ENCODE data around the gene DDHD1.
A peak's percentile ranks its signal among the peaks of the same experiment; 100 is the strongest.
"Not testable (repeated sequence)": the region's sequence is repeated elsewhere in the genome, so short reads cannot be mapped to it uniquely, and the experiment has no call there.

DDHD1 gene

DNA sequence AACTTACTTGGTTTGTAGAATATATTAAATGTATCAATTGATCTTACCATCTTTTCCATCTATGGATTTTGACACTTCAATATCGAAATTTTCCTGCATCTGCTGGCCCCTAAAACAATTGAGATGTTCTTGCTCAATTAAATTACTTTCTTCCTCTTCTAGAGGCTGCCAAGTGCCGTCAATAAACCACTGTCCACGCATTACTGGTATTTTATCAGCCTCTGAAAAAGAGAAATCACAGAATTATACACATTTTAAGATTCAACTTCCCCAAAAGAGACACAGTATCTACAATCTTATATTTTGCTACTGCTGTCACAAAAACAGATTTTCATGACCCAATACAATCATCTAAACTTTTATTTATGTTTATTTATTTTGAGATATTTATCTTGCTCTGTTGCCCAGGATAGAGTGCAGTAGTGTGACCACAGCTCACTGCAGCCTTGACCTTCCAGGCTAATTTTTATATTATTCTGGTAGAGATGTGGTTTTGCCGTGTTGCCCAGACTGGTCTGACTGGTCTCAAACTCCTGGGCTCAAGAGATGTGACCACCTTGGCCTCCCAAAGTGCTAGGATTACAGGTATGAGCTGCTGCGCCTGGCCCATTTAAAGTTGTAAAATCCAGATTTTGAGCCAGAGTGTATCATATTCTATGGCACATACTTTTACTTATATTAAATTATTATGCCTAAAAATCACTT lies 49.3 kb downstream of the DDHD1 start:
- no peak for DNase-seq

DNA sequence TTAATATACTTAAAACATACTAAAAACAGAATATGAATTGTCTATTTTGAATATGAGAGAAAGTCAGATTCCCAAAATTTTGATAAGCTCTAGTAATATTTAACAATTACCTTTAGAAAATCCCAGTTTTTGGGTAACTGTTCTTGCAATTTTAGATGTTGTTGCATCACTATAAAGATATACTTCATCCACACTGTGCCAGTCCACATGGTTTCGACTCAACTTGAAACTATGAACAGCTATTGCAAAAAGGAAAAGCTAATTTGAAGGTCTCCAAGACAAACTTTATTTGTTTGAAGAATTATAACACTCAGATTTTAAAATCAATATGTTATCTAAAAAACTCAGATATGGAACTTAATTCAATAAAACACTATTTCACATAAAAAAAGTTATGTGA lies 59.9 kb downstream of the DDHD1 start:
- DNase-seq = no peak

DNA sequence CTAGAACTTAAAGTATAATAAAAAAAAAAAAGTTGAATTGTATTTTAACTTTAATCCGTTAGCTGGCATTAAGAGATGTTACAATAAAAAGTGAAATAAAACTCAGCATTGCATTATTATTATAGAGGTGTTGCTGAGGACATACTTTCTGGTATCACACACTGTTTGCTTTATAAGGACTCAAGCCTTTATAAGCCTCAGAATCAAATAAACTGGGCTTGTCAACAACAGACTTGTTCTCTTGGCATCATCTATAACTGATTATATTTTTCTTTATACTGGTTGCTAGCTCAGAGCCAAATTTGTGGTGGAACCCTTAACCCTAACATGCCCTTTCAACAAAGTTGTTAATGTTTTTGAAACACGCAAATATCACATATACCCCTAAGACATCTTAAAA lies 62.3 kb downstream of the DDHD1 start:
- DNase-seq = no peak

DNA sequence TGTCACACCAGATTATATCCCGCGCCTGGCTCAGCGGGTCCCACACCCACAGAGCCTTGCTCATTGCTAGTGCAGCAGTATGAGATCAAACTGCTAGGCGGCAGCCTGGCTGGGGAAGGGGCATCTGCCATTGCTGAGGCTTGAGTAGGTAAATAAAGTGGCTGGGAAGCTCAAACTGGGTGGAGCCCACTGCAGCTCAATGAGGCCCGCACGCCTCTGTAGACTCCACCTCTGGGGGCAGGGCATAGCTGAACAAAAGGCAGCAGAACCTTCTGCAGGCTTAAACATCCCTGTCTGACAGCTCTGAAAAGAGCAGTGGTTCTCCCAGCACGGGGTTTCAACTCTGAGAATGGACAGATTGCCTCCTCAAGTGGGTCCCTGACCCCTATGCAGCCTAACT lies 68.2 kb downstream of the DDHD1 start:
- not testable (repeated sequence) for DNase-seq

DNA sequence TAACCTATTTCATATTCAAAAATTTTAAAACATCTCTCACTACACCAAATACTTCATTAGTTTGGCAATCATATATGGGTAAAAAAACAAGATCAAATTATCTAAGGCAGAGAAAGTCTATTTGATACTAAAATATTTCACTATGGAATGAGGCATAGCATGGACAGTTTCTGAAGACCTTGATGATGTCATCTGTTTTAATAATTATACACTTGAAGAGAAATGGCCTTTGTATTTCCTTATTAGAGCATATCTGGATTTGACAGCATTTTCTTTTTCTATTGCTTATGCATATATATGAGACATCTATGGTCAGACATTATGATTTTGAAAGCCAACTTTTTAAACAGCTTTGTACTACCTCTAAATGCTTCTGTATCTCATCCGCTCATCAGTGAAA lies 88.6 kb downstream of the DDHD1 start:
- no peak for DNase-seq

DNA sequence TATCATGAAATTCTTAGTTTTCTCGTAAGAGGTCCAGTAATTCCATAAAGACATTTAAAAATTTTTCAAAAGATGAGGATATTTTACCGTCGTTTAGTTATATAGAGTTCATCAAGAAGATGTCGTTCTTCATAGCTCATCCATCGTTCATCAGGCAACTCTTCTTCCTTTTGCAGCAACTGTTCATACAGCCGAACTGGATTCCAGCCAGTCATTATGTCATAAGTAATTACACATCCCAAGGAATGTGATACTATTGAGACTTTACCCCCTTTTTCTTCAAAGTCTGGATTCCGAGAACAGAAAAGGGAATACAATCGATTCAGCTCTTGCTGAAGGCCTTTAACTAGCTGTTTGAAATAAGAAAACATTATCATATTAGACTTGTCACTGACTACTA lies 90.3 kb downstream of the DDHD1 start:
- DNase-seq = no peak

DNA sequence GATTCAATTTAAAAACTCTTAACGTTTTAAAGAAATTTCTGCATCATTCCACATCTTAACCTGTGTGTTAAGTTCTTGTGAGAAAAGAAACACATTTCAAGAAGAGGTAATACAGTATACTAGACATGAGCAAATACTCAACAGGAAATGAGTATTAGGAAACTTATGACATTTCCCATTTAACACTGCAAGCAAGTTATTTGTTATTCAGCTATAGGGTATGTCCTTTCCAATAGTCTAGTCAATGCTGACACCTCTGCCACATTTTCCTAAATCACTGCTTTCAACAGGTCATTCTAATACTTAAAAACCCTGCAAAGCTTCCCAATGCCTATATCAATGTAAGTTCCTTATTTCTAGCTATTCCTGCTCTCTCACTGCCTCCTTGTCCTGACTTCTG lies 93.1 kb downstream of the DDHD1 start:
- no peak for DNase-seq

DNA sequence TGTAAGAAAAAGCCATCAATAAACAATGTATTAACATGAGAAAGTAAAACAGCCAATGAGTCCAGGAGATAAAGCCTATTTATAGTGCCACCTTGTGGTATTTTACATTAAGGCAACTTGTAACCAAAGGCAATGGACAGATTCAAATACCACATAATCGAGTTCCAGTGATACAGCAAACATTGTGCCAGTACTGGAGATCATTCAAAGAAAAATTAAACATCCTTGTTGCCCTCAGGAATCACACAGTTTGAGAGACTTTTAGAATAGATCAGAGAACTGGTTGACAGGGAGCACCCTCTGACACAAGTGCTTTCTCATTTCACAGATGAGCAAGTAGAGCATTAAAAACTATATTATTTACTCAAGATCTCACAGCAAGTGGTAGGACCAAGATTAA lies 98.1 kb downstream of the DDHD1 start:
- DNase-seq = peak; percentile 35

DNA sequence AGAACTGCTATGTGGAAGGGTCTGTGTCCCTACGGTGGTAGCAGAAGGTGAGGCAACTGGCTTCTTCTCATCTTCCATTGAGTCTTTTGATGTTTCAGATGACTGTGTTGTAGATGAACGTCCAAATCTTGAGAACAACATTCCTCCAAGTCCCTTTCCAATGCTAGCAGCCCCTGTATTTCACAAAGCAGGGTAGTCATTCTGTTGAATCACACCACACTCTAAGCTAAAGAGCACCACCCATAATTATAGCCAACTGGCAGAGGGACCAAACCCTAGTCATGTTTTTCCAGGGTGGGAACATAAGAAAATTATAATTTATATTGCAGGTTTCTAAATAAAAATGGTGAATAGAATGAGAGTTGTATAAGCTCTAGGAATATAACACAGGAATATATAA lies 98.7 kb downstream of the DDHD1 start:
- DNase-seq = no peak

DNA sequence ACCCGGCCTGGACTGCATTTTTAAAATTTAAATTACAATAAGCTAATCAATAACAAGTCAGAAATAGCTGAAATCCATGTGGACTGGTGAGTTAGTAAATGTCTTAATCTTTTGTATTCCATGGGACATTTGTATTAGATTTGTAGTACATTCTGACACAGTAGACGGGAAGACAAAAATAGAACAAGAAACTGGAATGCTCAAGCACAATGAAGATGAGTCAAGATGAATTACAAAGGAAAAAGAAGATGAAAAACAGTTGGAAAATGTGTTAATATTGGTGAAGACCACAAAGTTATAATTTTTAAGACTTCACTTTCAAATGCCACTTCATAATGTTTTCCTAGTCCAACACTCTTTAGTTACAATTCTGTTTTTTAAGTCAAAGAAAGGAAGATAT lies 104.5 kb downstream of the DDHD1 start:
- no peak for DNase-seq

DNA sequence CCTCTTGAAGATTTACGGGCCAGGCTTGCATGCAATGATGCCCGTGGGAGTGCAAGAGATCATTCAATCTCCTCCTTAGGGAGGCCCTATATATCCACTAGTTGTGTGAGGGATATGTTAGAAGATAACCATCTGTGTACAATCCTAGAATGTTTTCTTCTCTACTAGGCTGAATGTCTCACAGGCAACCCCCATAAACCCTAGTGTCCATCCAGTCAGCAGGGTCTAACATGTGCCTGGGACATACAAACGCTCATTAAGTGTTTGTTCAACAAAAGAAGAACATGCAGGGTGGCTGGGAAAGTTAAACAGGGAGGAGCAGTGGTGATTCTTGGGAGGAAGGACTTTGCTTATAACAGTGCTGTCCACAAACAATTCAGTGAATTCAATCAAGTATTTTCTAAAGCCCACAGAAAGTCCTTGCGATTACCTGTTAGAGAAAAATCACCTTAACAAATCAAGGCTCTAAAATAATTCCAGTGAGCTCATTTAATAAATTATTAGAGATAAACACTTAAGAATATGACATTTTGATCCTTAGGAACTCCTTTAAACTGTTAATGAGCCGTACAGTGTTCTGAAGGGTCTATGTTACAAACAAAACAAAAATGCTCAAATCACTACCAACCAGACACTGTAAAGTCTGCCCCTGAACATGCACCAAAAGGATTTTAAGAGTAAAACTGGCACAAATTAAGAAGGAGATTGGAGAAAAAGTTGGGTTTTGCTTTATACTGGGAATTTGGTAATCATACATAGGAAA lies 105.6 kb downstream of the DDHD1 start:
- no peak for DNase-seq

DNA sequence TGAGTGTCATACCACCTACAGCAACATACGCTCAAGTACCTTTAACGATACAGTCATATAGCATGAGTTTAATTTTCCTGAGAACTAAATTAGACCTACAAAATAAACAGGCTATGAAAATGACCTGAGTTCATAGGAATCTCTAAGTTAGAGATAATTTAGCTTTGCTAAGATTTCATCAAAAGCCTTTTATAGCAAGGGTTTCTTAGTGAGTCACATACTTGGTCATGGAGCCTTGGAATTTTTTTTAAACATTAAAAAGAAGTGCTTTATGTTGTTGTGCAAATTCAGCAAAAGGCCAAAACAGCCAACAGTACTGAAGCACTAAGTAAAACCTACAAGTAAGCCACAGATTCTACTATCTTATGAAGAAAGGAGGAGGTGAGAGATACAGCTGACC lies 108.6 kb downstream of the DDHD1 start:
- no peak for DNase-seq

DNA sequence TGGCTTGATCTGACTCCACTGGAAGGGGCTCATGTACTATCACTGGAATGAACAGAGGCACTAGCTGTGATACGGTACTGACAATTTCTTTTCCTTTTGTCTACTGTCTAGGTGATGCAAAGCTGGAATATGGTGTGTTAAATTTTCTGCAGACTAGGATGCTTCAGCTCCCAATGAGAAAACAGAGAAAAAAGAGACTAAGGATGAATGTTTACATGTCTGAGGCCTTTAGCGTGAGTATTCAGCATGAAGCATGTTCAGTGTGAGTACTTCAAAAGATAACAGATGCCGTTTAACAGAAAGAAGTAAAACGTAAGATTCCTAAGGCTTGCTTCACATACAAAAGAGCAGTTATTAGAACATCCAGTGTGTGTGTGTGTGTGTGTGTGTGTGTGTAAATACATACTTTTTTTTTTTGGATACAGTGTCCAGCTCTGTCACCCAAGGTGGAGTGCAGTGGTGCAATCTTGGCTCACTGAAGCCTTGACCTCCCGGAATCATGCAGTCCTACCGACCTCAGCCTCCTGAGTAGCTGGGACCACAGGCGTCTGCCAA lies 110.0 kb downstream of the DDHD1 start:
- DNase-seq = no peak

DNA sequence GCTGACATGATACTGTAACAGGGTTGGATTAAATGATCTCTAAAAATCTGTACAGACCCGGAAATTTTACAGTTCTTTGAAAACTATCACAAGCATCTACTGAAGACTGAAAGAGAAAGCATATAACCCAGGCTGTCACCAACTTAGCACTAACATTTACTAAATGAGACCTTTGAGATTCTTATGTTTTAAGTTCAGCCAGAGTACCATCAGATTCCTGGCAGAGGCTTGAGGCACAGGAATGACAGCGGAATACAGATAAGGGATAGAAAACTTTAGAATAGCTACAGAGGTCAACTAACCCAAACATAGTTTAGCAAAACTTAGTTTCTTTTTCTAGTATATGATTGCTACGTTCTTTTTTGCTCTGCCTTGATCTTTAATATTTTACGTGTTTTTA lies 110.6 kb downstream of the DDHD1 start:
- no peak for DNase-seq

DNA sequence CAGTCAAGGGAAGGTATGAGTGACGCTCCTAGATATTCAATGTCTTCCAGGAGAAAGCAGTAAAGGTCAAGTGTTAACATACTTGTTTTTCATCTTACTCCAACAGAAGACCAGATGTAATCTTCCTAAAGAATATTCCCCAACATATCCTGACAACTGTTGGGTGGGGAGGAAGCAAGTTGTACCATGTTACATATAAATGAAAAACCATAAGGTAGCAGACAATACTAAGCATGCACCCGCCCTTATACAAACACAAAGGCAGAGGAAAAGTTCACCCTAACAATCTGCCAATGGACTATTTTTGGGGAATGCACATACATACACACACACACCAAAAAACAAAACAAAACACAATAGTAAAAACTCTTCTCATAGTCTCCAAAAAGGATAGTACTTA lies 112.1 kb downstream of the DDHD1 start:
- no peak for DNase-seq

DNA sequence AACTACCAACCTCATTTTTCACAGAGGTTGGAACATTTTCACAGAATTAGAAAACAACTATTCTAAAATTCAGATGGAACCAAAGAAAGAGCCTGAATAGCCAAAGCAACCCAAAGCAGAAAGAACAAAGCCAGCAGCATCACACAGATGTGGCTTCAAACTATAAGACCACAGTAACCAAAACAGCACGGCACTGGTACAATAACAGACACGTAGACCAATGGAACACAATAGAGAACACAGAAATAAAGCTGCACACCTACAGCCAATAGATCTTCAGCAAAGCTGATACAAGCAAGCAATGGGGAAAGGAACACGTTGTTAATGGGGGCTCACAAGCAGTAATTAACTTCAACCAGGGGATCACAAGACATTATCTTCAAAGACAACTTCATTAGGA lies 114.5 kb downstream of the DDHD1 start:
- no peak for DNase-seq

DNA sequence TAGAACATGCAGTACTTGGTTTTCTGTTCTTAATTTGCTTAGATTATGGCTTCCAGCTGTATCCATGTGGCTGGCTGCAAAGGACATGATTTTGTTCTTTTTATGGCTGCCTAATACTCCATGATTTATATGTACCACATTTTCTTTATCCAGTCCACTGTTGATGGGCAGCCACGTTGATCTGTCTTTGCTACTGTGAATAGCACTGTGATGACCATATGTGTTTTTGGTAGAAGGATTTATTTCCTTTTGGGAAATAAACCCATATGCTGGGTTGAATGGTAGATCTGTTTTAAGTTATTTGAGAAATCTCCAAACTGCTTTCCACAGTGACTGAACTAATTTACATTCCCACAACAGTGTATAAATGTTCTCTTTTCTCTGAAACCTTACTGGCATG lies 116.1 kb downstream of the DDHD1 start:
- no peak for DNase-seq

DNA sequence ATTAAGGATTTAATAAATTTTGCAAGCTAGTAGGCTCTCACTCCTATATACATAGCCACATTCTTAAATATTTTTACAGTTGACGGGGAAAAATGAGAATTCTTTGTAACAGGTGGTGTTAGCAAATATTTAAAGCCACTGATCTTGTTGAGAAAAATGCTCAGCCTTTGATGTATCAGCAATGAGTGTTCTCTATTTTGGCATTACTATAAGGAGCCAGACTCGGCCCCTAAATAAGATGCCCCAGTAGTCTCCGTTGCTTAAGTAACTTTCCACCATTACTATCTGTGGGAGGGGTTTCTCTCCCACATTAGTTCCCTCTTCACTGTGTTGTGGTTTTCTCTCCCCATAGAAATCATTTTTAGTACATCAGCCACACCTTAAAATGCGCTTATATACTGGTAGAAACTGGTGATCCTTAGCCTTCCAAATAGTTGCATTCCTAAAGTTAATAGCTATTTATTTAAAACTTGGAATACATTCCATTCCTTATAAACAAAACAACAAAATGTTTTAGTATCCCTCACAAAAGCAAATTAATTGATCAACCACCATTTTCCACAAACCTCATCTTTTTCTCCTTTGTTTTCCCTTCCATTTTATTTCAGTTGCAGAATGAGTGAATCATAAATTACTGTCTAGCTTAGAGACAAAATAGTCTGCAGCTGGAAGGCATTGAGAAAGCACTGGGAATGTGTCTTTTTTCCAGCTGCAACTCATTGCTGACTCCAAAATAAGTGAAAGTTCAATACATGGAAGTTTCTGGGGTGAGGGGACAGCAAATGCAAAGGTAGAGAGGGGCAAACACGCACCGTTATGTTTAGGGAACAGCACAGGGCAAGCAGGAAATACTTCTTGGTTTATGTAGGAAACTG lies 117.5 kb downstream of the DDHD1 start:
- no peak for DNase-seq

DNA sequence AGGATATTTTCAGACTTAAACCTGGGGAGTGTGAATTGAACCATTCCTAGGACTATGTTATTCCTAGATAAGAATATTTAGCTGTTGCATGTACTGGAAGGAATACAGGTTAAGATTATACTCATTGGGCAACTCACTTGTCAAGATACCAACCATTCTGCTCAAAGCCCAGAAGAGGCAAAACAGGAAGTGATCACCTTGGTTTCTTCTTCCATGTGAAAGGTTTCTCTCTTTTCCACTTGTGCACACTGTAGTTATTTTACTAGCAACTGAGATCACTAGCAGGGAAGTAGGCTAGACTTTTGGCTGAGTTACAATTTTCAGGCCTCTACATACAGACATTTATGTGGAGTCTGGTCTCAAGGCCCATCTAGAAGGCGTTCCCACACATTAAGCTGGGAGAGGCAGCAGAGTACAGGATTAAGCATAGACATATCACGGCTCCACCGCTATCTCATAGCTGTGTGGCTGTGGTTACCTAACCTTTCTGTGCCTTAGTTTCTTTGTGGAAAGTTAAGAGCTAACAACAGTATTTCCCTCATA lies 118.4 kb downstream of the DDHD1 start:
- DNase-seq = no peak

DNA sequence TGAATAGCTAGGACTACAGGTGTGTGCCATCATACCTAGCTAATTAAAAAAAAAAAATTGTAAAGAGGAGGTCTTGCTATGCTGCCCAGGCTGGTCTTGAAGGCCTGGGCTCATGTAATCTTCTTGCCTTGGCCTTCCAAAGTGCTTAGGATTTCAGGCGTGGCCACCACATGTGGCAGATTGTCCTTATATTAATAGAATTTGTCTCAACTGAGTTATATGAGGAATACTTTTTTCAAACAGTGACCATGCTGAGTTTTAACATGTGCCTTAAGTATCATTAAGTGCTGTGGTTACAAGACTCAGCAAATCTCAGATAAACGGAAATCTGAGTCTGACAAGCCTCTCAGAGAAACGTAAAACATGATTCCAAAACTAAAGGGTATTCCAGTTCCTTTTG lies 119.1 kb downstream of the DDHD1 start:
- no peak for DNase-seq

DNA sequence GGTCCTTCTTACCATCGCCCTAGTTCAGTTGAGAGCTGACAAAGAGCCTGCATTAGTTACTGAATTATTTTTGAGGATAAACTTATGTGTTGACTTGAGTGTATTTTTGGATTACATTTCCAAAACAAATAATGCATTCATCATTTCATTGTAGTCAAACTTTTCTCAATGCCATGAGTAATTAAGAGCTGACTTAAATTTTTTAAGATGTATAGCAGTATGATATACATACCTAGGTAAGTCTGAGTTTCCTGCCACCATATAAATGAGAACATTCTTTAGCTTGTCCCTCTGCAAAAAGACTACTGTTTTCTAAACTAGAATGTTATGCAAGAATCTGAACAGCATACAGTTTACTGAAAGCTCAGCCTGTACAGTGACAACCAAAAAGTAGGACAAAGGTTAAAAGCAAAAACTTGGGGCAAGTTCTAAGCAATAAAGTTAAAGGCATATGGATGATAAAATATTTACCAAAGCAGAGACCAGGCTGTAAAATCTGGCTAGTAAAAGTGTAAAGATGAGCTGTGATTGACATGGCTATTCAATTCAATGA lies 120.2 kb downstream of the DDHD1 start:
- DNase-seq = no peak

DNA sequence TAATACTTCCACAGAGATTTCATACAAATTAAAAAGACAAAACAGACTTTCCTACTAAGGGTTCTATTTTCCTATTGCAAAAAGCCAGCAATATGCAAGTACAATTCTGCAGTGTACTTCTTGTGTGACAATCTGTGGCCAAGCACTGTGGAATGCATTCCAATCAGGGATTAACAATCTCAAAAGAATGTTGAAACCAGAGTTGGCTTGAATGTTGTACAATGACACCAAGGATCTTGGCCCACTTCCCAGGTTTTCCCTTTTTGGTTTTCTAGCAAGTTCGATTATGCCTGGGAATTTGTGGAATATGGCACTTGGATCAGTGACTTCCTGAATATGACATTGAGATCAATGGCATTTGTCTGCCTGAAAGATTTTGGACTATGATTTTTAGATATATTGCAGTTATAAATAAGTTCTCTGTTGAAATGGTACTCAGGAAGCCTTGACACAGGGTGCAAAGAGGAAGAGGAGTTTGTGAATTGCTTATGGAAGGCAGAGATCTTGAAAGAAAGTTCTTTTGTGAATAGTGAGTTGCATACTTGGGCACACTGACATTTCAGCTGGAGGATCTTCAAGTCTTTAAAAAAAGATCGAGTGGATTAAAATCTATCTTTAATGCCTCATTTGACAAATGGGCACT lies 120.8 kb downstream of the DDHD1 start:
- no peak for DNase-seq

Data from NCI-H526 treated with DMSO at 0.1 percent for 48 hours (cell line).